Ovary (tissue), 3 donors: ENCODE results near the gene KCNAB1.

Experiments
- CTCF ChIP-seq, 3 donors: fragments of 450-650 bp in 2 of 3; fragments of 200-600 bp in 1 of 3; IDR thresholded peaks; one replicate each; pipeline versions ENCODE4 v1.5.1 to v1.8.0; 2016 to 2022; ENCODE audit warnings: antibody characterized with exemption in 3 of 3, mild to moderate bottlenecking in 1 of 3
- EP300 ChIP-seq: sonication (generic); formaldehyde crosslinking; IDR thresholded peaks from one replicate; pipeline ENCODE4 v1.6.1; 2017; ENCODE audit warnings: antibody characterized with exemption
- donor health status: DM: no; HTN: no; CAD: no.

GRCh38 chr3:156495816-156496215 is 375.4 kb downstream of the KCNAB1 start:
- TF ChIP-seq CTCF (IDR thresholded peaks at IDR 0.05): no peak
- TF ChIP-seq EP300: no peak
